HL-60 (cell line): ENCODE data around the gene RPRD1B.

ENCODE experiments used
- POLR2AphosphoS5 ChIP-seq: IDR thresholded peaks from 2 replicates; pipeline ENCODE4 v1.6.1; 2012; ENCODE audit warnings: low read depth
- REST ChIP-seq: IDR thresholded peaks from 2 replicates; pipeline ENCODE4 v1.6.1; 2012; ENCODE audit warnings: low read depth; ENCODE audit not compliant: insufficient replicate concordance
- TF ChIP-seq, protein P1 (sequence below): IDR thresholded peaks from one replicate; pipeline ENCODE4 v1.5.1; 2011; ENCODE audit warnings: low read length, control low read depth, inconsistent platforms; ENCODE audit not compliant: insufficient read depth

DNA sequence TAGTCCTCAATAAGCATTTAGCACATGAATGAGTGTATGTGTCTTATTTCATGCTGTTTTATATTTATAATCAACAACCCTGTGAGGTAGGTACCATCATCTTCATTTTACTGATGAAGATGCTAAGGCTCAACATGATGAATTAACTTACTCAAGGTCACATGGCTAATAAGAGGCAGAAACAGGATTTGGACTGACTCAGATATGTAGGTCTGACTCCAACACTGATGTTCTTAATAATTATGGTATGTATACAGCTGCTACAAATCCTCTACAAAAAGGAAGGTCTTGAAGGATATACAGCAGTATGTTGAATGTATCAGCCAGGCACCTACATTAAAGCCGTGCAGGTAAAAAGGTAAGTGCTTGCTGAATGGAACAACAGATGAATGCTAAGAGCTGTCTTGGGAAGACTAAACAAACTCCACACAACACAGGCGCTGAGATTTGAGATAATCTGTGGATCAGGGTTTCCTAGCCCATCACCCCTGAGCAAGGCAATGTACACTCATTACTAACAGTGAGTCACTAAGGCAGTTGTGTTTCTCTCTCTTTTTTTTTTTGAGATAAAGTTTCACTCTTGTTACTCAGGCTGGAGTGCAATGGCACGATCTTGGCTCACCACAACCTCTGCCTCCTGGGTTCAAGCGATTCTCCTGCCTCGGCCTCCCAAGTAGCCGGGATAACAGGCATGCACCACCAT lies 32.2 kb upstream of the RPRD1B start:
- TF ChIP-seq, protein P1, sequence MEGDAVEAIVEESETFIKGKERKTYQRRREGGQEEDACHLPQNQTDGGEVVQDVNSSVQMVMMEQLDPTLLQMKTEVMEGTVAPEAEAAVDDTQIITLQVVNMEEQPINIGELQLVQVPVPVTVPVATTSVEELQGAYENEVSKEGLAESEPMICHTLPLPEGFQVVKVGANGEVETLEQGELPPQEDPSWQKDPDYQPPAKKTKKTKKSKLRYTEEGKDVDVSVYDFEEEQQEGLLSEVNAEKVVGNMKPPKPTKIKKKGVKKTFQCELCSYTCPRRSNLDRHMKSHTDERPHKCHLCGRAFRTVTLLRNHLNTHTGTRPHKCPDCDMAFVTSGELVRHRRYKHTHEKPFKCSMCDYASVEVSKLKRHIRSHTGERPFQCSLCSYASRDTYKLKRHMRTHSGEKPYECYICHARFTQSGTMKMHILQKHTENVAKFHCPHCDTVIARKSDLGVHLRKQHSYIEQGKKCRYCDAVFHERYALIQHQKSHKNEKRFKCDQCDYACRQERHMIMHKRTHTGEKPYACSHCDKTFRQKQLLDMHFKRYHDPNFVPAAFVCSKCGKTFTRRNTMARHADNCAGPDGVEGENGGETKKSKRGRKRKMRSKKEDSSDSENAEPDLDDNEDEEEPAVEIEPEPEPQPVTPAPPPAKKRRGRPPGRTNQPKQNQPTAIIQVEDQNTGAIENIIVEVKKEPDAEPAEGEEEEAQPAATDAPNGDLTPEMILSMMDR, result no peak
- TF ChIP-seq REST (no peak), POLR2AphosphoS5 (no peak)
